Ishikawa (cell line): Measurements from ENCODE around the gene COL3A1.

ENCODE experiments used
- CEBPB ChIP-seq: IDR thresholded peaks from 2 replicates; pipeline ENCODE4 v1.6.1; 2012
- CREB1 ChIP-seq: IDR thresholded peaks from 2 replicates; pipeline ENCODE4 v1.6.1; 2012; ENCODE audit warnings: low read depth
- EGR1 ChIP-seq: IDR thresholded peaks from 2 replicates; pipeline ENCODE4 v1.6.1; 2012
- EP300 ChIP-seq: IDR thresholded peaks from 2 replicates; pipeline ENCODE4 v1.6.1; 2012; ENCODE audit warnings: borderline replicate concordance
- FOXM1 ChIP-seq: IDR thresholded peaks from 2 replicates; pipeline ENCODE4 v1.6.1; 2012; ENCODE audit warnings: low read depth, borderline replicate concordance
- NFIC ChIP-seq: IDR thresholded peaks from 2 replicates; pipeline ENCODE4 v1.6.1; 2012
- RAD21 ChIP-seq: IDR thresholded peaks from 2 replicates; pipeline ENCODE4 v1.6.1; 2012; ENCODE audit warnings: low read depth
- REST ChIP-seq: IDR thresholded peaks from 2 replicates; pipeline ENCODE4 v1.6.1; 2012; ENCODE audit warnings: low read depth, mild to moderate bottlenecking
- TAF1 ChIP-seq: IDR thresholded peaks from 2 replicates; pipeline ENCODE4 v1.6.1; 2012; ENCODE audit warnings: low read depth, mild to moderate bottlenecking
- TCF12 ChIP-seq: IDR thresholded peaks from 2 replicates; pipeline ENCODE4 v1.6.1; 2012; ENCODE audit warnings: low read depth
- TEAD4 ChIP-seq: IDR thresholded peaks from 2 replicates; pipeline ENCODE4 v1.6.1; 2012
- YY1 ChIP-seq: IDR thresholded peaks from 2 replicates; pipeline ENCODE4 v1.6.1; 2012; ENCODE audit warnings: low read depth
- ZBTB7A ChIP-seq: IDR thresholded peaks from 2 replicates; pipeline ENCODE4 v1.6.1; 2012; ENCODE audit warnings: low read depth
- TF ChIP-seq, protein P1 (sequence below): IDR thresholded peaks from 2 replicates; pipeline ENCODE4 v1.6.1; 2012
- TF ChIP-seq, protein P2 (sequence below): IDR thresholded peaks from 2 replicates; pipeline ENCODE4 v1.6.1; 2012

COL3A1 gene

GRCh38 chr2:188971432-188971861, 2.7 kb upstream of the COL3A1 start:
- TF ChIP-seq TEAD4 (no peak), ZBTB7A (no peak), CREB1 (no peak), EGR1 (no peak), NFIC (no peak), CEBPB (no peak), YY1 (no peak), RAD21 (no peak), TCF12 (no peak), TAF1 (no peak), EP300 (no peak), FOXM1 (no peak), REST (no peak)
- TF ChIP-seq, protein P1, sequence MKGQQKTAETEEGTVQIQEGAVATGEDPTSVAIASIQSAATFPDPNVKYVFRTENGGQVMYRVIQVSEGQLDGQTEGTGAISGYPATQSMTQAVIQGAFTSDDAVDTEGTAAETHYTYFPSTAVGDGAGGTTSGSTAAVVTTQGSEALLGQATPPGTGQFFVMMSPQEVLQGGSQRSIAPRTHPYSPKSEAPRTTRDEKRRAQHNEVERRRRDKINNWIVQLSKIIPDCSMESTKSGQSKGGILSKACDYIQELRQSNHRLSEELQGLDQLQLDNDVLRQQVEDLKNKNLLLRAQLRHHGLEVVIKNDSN = no peak
- TF ChIP-seq, protein P2, sequence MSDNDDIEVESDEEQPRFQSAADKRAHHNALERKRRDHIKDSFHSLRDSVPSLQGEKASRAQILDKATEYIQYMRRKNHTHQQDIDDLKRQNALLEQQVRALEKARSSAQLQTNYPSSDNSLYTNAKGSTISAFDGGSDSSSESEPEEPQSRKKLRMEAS = no peak

DNA sequence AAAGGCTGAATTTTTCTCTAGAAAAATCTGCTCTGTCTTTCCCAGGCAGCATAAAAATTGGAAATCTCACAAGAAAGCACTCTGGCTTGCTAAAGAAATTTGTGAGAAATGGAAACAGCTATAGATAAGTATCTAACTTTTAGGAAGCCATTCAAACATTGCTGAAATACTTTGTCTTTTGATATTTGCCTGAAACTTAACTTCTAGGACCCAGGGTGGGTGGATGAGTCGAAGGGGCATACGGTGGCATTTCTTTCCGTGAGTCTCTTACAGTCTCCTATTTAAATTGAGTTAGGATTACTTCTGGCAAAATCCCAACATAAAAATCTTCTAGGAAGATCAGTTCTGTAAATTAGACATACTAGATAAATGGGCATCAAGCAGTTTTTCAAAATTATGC, 532 bp upstream of the COL3A1 start:
- TF ChIP-seq TAF1 (no peak), EP300 (no peak)

GRCh38 chr2:188975497-188976102, 1.4 kb downstream of the COL3A1 start:
- TF ChIP-seq YY1 (no peak), TEAD4 (no peak), NFIC (no peak)
- TF ChIP-seq, protein P1 = no peak

GRCh38 chr2:188976545-188977268, 2.5 kb downstream of the COL3A1 start:
- TF ChIP-seq RAD21 (no peak), FOXM1 (no peak), TCF12 (no peak)
- TF ChIP-seq, protein P1 = no peak
- TF ChIP-seq, protein P2 = no peak

DNA sequence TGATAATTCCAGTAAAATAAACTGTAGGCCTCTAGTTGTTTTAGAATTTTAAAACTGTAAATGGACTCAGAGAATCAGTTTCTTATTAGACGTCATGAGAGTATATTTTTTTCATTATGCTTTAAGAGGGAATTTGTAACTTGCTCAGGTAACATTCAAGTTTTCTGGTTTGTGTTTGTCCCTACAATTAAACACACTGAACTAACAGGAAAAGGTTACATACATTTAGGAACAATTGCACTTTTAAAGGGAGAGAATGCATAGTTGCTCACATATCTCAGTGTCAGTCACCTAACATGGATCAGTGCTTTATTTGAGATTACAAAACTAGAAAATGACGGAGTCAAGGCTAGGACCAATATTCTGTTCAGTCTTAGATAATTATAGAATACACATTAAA, 3.1 kb downstream of the COL3A1 start:
- TF ChIP-seq CEBPB = no peak
- TF ChIP-seq TEAD4 = no peak
- TF ChIP-seq EGR1 = no peak
- no peak for TF ChIP-seq NFIC
- TF ChIP-seq TCF12 = no peak
- TF ChIP-seq TAF1 = no peak
- no peak for TF ChIP-seq YY1
- no peak for TF ChIP-seq CREB1
- TF ChIP-seq FOXM1 = no peak
- TF ChIP-seq, protein P2 = no peak
- TF ChIP-seq EP300 = no peak
- TF ChIP-seq REST = no peak
- TF ChIP-seq, protein P1 = no peak
- no peak for TF ChIP-seq RAD21
- TF ChIP-seq ZBTB7A = no peak
